ENCODE results near the gene SLC25A31.

The SLC25A31 gene

DNA sequence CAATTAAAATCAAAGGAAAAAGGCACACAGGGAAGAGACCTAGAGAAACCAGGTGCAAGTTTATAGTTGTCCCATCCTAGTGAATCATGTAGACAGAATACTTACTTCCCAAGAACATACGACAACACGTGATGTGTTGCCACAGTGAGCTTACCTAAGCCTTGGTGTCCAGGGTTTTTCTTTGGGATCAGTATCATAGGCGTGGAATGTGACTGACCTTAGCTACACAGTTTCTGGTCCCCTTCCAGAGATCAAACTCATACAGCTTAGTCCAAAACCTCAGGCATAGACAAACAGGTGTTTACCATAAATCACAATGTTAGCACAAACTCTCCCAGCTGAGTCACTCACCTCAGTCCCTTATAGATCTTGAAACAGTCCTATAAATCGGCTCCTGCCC, 17.7 kb downstream of the SLC25A31 start:
- no peak overlapping the region for H2BK5ac ChIP-seq (ENCODE audit: low read length)
- H3K23ac ChIP-seq (ENCODE audit: low read depth, low read length, poor library complexity), result no peak overlapping the region
- H2AFZ ChIP-seq (ENCODE audit: low read length), result no peak overlapping the region
- H2BK12ac ChIP-seq (ENCODE audit: low read length), result no peak overlapping the region
- no peak overlapping the region for H3K18ac ChIP-seq (ENCODE audit: low read length)
- H3K79me1 ChIP-seq (ENCODE audit: low read depth, low read length), result no peaks in the 10 kb centered on the region
- H3K27ac ChIP-seq (replicated peaks; ENCODE audit: low read length), result no peak overlapping the region
- H3K4ac ChIP-seq (ENCODE audit: low read length), result no peak overlapping the region
- peaks cover 7% of the 10 kb centered on the region in 2 donors for H3K9me3 ChIP-seq (replicated peaks in 1 of 2; ENCODE audit: control insufficient read depth in 2 of 2, insufficient read depth in 1 of 2, low read depth in 1 of 2, low read length in 2 of 2)
- H2BK15ac ChIP-seq (ENCODE audit: low read length), result no peak overlapping the region
- H3K9ac ChIP-seq (ENCODE audit: low read depth, low read length, poor library complexity), result no peak overlapping the region
- DNase-seq (ENCODE audit: low spot score), result no peak
- H4K8ac ChIP-seq (ENCODE audit: low read depth, low read length), result no peak overlapping the region
- no peak overlapping the region for H4K91ac ChIP-seq (ENCODE audit: low read depth, low read length, poor library complexity)
- no peaks in the 10 kb centered on the region for H3K36me3 ChIP-seq (replicated peaks in 1 of 2; ENCODE audit: control insufficient read depth in 2 of 2, insufficient read depth in 2 of 2, low read length in 2 of 2)
- H3K27me3 ChIP-seq (ENCODE audit: control insufficient read depth in 3 of 3, insufficient read depth in 3 of 3, low read depth in 1 of 3, low read length in 3 of 3), result no peaks in the 10 kb centered on the region
- H3K4me2 ChIP-seq (ENCODE audit: insufficient read depth, low read length, poor library complexity, severe bottlenecking), result no peak overlapping the region
- H2AK5ac ChIP-seq (ENCODE audit: low read depth, low read length), result no peak overlapping the region
- no peak overlapping the region for H2BK120ac ChIP-seq (ENCODE audit: low read depth, low read length)
- no peak overlapping the region for H3K4me3 ChIP-seq (ENCODE audit: low read length in 2 of 2)
- no peaks in the 10 kb centered on the region for H3K4me1 ChIP-seq (ENCODE audit: control insufficient read depth in 2 of 2, insufficient read depth in 1 of 2, low read depth in 1 of 2, low read length in 2 of 2)
- WGBS, 2 donors (ENCODE audit: extremely low coverage in 2 of 2, insufficient read length in 2 of 2, insufficient replicate concordance in 1 of 2), result no CpG with 5 or more reads among the region's 4 CpGs
- H3K14ac ChIP-seq (ENCODE audit: low read length), result no peak overlapping the region

DNA sequence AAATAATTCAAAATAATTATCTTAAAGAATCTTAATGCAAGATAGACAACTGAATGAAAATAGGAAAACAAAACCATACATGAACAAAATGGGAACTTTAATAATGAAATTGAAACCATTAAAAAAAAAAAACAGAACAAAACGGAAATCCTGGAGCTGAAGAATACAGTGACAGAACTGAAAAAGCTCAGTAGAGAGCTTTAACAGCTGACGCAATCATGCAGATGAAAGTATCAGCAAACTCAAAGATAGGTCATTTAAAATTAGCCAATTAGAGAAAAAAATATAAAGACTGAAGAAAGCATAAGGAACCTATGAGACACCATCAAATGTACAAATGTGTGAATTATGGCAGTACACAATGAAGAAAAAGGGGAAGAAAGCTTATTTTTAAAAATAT, 18.8 kb downstream of the SLC25A31 start:
- WGBS, 2 donors (ENCODE audit: extremely low coverage in 2 of 2, insufficient read length in 2 of 2, insufficient replicate concordance in 1 of 2), result no CpG with 5 or more reads among the region's 2 CpGs
- no peak overlapping the region for H2BK120ac ChIP-seq (ENCODE audit: low read depth, low read length)
- H3K79me1 ChIP-seq (ENCODE audit: low read depth, low read length), result no peaks in the 10 kb centered on the region
- H2BK5ac ChIP-seq (ENCODE audit: low read length), result no peak overlapping the region
- no peak overlapping the region for H3K14ac ChIP-seq (ENCODE audit: low read length)
- H3K27ac ChIP-seq (replicated peaks; ENCODE audit: low read length), result no peak overlapping the region
- no peak overlapping the region for H2BK12ac ChIP-seq (ENCODE audit: low read length)
- H3K4me1 ChIP-seq (ENCODE audit: control insufficient read depth in 2 of 2, insufficient read depth in 1 of 2, low read depth in 1 of 2, low read length in 2 of 2), result no peaks in the 10 kb centered on the region
- peaks cover 7% of the 10 kb centered on the region in 2 donors for H3K9me3 ChIP-seq (replicated peaks in 1 of 2; ENCODE audit: control insufficient read depth in 2 of 2, insufficient read depth in 1 of 2, low read depth in 1 of 2, low read length in 2 of 2)
- H3K23ac ChIP-seq (ENCODE audit: low read depth, low read length, poor library complexity), result no peak overlapping the region
- no peak overlapping the region for H3K18ac ChIP-seq (ENCODE audit: low read length)
- H2BK15ac ChIP-seq (ENCODE audit: low read length), result no peak overlapping the region
- H4K8ac ChIP-seq (ENCODE audit: low read depth, low read length), result no peak overlapping the region
- no peak overlapping the region for H3K9ac ChIP-seq (ENCODE audit: low read depth, low read length, poor library complexity)
- no peak overlapping the region for H3K4me2 ChIP-seq (ENCODE audit: insufficient read depth, low read length, poor library complexity, severe bottlenecking)
- DNase-seq (ENCODE audit: low spot score), result no peak
- H2AK5ac ChIP-seq (ENCODE audit: low read depth, low read length), result no peak overlapping the region
- H3K4ac ChIP-seq (ENCODE audit: low read length), result no peak overlapping the region
- no peak overlapping the region for H3K4me3 ChIP-seq (ENCODE audit: low read length in 2 of 2)
- H2AFZ ChIP-seq (ENCODE audit: low read length), result no peak overlapping the region
- no peaks in the 10 kb centered on the region for H3K27me3 ChIP-seq (ENCODE audit: control insufficient read depth in 3 of 3, insufficient read depth in 3 of 3, low read depth in 1 of 3, low read length in 3 of 3)
- no peaks in the 10 kb centered on the region for H3K36me3 ChIP-seq (replicated peaks in 1 of 2; ENCODE audit: control insufficient read depth in 2 of 2, insufficient read depth in 2 of 2, low read length in 2 of 2)
- no peak overlapping the region for H4K91ac ChIP-seq (ENCODE audit: low read depth, low read length, poor library complexity)

DNA sequence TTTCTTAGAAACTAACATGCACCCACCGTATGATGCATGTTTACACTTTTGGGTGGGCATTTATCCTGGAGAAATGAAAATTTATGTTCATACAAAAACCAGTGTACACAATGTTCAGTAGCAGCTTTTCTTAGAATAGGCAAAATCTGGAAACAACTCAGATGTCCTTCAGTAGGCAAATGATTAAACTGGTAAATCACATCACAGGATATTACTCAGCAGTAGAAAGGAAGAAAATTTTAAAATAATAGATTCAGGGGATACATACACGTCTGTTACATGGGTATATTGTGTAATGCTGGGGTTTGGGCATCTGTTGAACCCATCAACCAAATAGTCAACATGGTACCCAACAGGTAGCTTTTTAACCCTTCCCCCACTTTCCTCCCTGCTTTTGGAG, 26.7 kb downstream of the SLC25A31 start:
- H3K4me2 ChIP-seq (ENCODE audit: insufficient read depth, low read length, poor library complexity, severe bottlenecking), result no peak overlapping the region
- no peak overlapping the region for H3K4me3 ChIP-seq (ENCODE audit: low read length in 2 of 2)
- H2BK120ac ChIP-seq (ENCODE audit: low read depth, low read length), result no peak overlapping the region
- H2AK5ac ChIP-seq (ENCODE audit: low read depth, low read length), result no peak overlapping the region
- no peaks in the 10 kb centered on the region for H3K27me3 ChIP-seq (ENCODE audit: control insufficient read depth in 3 of 3, insufficient read depth in 3 of 3, low read depth in 1 of 3, low read length in 3 of 3)
- no peak overlapping the region for H3K9ac ChIP-seq (ENCODE audit: low read depth, low read length, poor library complexity)
- no peak overlapping the region for H2AFZ ChIP-seq (ENCODE audit: low read length)
- H3K27ac ChIP-seq (replicated peaks; ENCODE audit: low read length), result no peak overlapping the region
- DNase-seq (ENCODE audit: low spot score), result no peak
- H3K79me1 ChIP-seq (ENCODE audit: low read depth, low read length), result no peaks in the 10 kb centered on the region
- H3K4me1 ChIP-seq (ENCODE audit: control insufficient read depth in 2 of 2, insufficient read depth in 1 of 2, low read depth in 1 of 2, low read length in 2 of 2), result no peaks in the 10 kb centered on the region
- H2BK15ac ChIP-seq (ENCODE audit: low read length), result no peak overlapping the region
- H2BK12ac ChIP-seq (ENCODE audit: low read length), result no peak overlapping the region
- no peak overlapping the region for H2BK5ac ChIP-seq (ENCODE audit: low read length)
- H4K8ac ChIP-seq (ENCODE audit: low read depth, low read length), result no peak overlapping the region
- H3K9me3 ChIP-seq (replicated peaks in 1 of 2; ENCODE audit: control insufficient read depth in 2 of 2, insufficient read depth in 1 of 2, low read depth in 1 of 2, low read length in 2 of 2), result peaks cover 0 to 6% of the 10 kb centered on the region in 2 donors
- H3K18ac ChIP-seq (ENCODE audit: low read length), result no peak overlapping the region
- H3K14ac ChIP-seq (ENCODE audit: low read length), result no peak overlapping the region
- H3K36me3 ChIP-seq (replicated peaks in 1 of 2; ENCODE audit: control insufficient read depth in 2 of 2, insufficient read depth in 2 of 2, low read length in 2 of 2), result no peaks in the 10 kb centered on the region
- no peak overlapping the region for H4K91ac ChIP-seq (ENCODE audit: low read depth, low read length, poor library complexity)
- whole genome bisulfite sequencing, 2 donors (ENCODE audit: extremely low coverage in 2 of 2, insufficient read length in 2 of 2, insufficient replicate concordance in 1 of 2), result no CpG with 5 or more reads among the region's 2 CpGs
- no peak overlapping the region for H3K23ac ChIP-seq (ENCODE audit: low read depth, low read length, poor library complexity)
- H3K4ac ChIP-seq (ENCODE audit: low read length), result no peak overlapping the region

DNA sequence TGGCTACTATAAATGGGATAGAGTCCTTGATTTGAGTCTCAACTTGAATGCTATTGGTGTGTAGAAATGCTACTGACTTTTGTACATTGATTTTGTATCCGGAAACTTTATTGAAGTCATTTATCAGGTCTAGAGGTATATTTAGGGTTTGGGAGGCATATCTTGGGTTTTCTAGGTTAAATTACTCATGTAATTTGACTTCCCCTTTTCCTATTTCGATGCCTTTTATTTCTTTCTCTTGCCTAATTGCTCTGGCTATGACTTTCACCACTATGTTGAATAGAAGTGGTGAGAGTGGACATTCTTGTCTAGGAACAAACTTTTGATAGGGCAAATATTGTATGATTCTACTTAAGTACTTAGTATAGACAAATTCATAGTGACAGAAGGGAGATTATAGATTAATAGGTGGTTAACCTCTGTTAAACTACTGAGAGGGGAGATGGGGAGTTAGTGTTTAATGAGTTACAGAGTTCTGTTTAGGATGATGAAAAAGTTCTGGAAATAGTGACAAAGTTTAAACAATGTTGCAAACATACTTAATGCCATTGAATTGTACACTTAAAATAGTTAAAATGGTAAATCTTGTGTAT, 29.1 kb downstream of the SLC25A31 start:
- no peaks in the 10 kb centered on the region for H3K4me1 ChIP-seq (ENCODE audit: control insufficient read depth in 2 of 2, insufficient read depth in 1 of 2, low read depth in 1 of 2, low read length in 2 of 2)
- H3K14ac ChIP-seq (ENCODE audit: low read length), result no peak overlapping the region
- no peak overlapping the region for H2AK5ac ChIP-seq (ENCODE audit: low read depth, low read length)
- no peaks in the 10 kb centered on the region for H3K36me3 ChIP-seq (replicated peaks in 1 of 2; ENCODE audit: control insufficient read depth in 2 of 2, insufficient read depth in 2 of 2, low read length in 2 of 2)
- no peak overlapping the region for H3K4ac ChIP-seq (ENCODE audit: low read length)
- H4K8ac ChIP-seq (ENCODE audit: low read depth, low read length), result no peak overlapping the region
- no peak overlapping the region for H2BK12ac ChIP-seq (ENCODE audit: low read length)
- no peak overlapping the region for H3K23ac ChIP-seq (ENCODE audit: low read depth, low read length, poor library complexity)
- H3K18ac ChIP-seq (ENCODE audit: low read length), result no peak overlapping the region
- H3K27me3 ChIP-seq (ENCODE audit: control insufficient read depth in 3 of 3, insufficient read depth in 3 of 3, low read depth in 1 of 3, low read length in 3 of 3), result no peaks in the 10 kb centered on the region
- no peak overlapping the region for H3K4me3 ChIP-seq (ENCODE audit: low read length in 2 of 2)
- H3K9me3 ChIP-seq (replicated peaks in 1 of 2; ENCODE audit: control insufficient read depth in 2 of 2, insufficient read depth in 1 of 2, low read depth in 1 of 2, low read length in 2 of 2), result peaks cover 0 to 6% of the 10 kb centered on the region in 2 donors
- H2BK120ac ChIP-seq (ENCODE audit: low read depth, low read length), result no peak overlapping the region
- no peak overlapping the region for H3K4me2 ChIP-seq (ENCODE audit: insufficient read depth, low read length, poor library complexity, severe bottlenecking)
- H3K79me1 ChIP-seq (ENCODE audit: low read depth, low read length), result no peaks in the 10 kb centered on the region
- WGBS, 2 donors (ENCODE audit: extremely low coverage in 2 of 2, insufficient read length in 2 of 2, insufficient replicate concordance in 1 of 2), result no CpG with 5 or more reads among the region's 2 CpGs
- H3K27ac ChIP-seq (replicated peaks; ENCODE audit: low read length), result no peak overlapping the region
- DNase-seq (ENCODE audit: low spot score), result no peak
- no peak overlapping the region for H4K91ac ChIP-seq (ENCODE audit: low read depth, low read length, poor library complexity)
- no peak overlapping the region for H3K9ac ChIP-seq (ENCODE audit: low read depth, low read length, poor library complexity)
- no peak overlapping the region for H2BK5ac ChIP-seq (ENCODE audit: low read length)
- no peak overlapping the region for H2BK15ac ChIP-seq (ENCODE audit: low read length)
- H2AFZ ChIP-seq (ENCODE audit: low read length), result no peak overlapping the region
